Measurements from ENCODE around the gene ALOX5AP.

Gene ALOX5AP

DNA sequence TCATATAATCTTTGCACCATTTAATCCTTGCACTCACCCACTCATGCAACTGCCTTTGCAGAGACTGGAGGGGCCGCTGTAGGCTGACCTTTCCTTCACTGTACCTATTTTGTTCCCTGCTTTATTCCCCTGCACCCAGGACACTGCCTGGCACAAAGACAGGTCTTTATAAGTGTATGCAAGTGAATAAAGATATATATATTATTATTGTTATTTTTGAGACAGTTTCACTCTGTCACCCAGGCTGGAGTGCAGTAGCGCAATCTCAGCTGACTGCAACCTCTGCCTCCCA, 3.8 kb downstream of the ALOX5AP start:
- no peak for DNase-seq
- TF ChIP-seq EZH2 (IDR thresholded peaks at IDR 0.05; ENCODE audit: borderline replicate concordance, low read depth, low read length, severe bottlenecking) (no peak), CTCF (IDR thresholded peaks at IDR 0.05; ENCODE audit: borderline replicate concordance, extremely low read depth, low read length, poor library complexity, severe bottlenecking) (no peak)
- H3K4me2 ChIP-seq (ENCODE audit: insufficient read depth, low read length), result no peak overlapping the region
- H2AFZ ChIP-seq (ENCODE audit: low read depth, low read length), result no peak overlapping the region
- H3K4me3 ChIP-seq (ENCODE audit: low read depth in 1 of 2, low read length in 2 of 2), result no peak overlapping the region
- no peaks in the 10 kb centered on the region for H3K27me3 ChIP-seq (ENCODE audit: insufficient read depth, low read length, poor library complexity)
- H3K9ac ChIP-seq (ENCODE audit: low read depth, low read length), result no peak overlapping the region
- ATAC-seq (ENCODE audit: insufficient read depth, low read depth), result no peak
- H3K79me2 ChIP-seq (ENCODE audit: insufficient read depth, low read length), result no peaks in the 10 kb centered on the region
- H3K9me3 ChIP-seq (ENCODE audit: insufficient read depth, low read length, severe bottlenecking), result no peaks in the 10 kb centered on the region
- no peaks in the 10 kb centered on the region for H3K36me3 ChIP-seq (ENCODE audit: insufficient read depth, low read length)
- no peak overlapping the region for H3K27ac ChIP-seq (ENCODE audit: low read length)
- no peaks in the 10 kb centered on the region for H4K20me1 ChIP-seq (ENCODE audit: insufficient read depth, low read length)
- peaks cover 65% of the 10 kb centered on the region for H3K4me1 ChIP-seq (ENCODE audit: insufficient read depth, low read length)

GRCh38 chr13:30739761-30740642, 4.7 kb downstream of the ALOX5AP start:
- no peaks in the 10 kb centered on the region for H4K20me1 ChIP-seq (ENCODE audit: insufficient read depth, low read length)
- no peak overlapping the region for H3K9ac ChIP-seq (ENCODE audit: low read depth, low read length)
- H3K36me3 ChIP-seq (ENCODE audit: insufficient read depth, low read length), result no peaks in the 10 kb centered on the region; the same call in 1 of the 2 replicates
- H2AFZ ChIP-seq (ENCODE audit: low read depth, low read length), result no peak overlapping the region
- H3K27ac ChIP-seq (ENCODE audit: low read length), result no peak overlapping the region
- no peaks in the 10 kb centered on the region for H3K9me3 ChIP-seq (ENCODE audit: insufficient read depth, low read length, severe bottlenecking)
- TF ChIP-seq EZH2 (IDR thresholded peaks at IDR 0.05; ENCODE audit: borderline replicate concordance, low read depth, low read length, severe bottlenecking), result no peak
- no peak for TF ChIP-seq CTCF (IDR thresholded peaks at IDR 0.05; ENCODE audit: borderline replicate concordance, extremely low read depth, low read length, poor library complexity, severe bottlenecking)
- H3K4me3 ChIP-seq (ENCODE audit: low read depth in 1 of 2, low read length in 2 of 2), result no peak overlapping the region
- ATAC-seq (ENCODE audit: insufficient read depth, low read depth) (no peak), DNase-seq (peak; percentile 17)
- H3K4me2 ChIP-seq (ENCODE audit: insufficient read depth, low read length), result no peak overlapping the region
- no peaks in the 10 kb centered on the region for H3K79me2 ChIP-seq (ENCODE audit: insufficient read depth, low read length)
- no peaks in the 10 kb centered on the region for H3K27me3 ChIP-seq (ENCODE audit: insufficient read depth, low read length, poor library complexity)
- peaks cover 65% of the 10 kb centered on the region for H3K4me1 ChIP-seq (ENCODE audit: insufficient read depth, low read length)

- Histone ChIP-seq H3K36me3 (ENCODE audit: insufficient read depth, low read length) (no peaks in the 10 kb centered on the region; the same call in 1 of the 2 replicates), H3K9ac (ENCODE audit: low read depth, low read length) (no peak overlapping the region), H3K79me2 (ENCODE audit: insufficient read depth, low read length) (no peaks in the 10 kb centered on the region), H3K9me3 (ENCODE audit: insufficient read depth, low read length, severe bottlenecking) (no peaks in the 10 kb centered on the region), H4K20me1 (ENCODE audit: insufficient read depth, low read length) (no peaks in the 10 kb centered on the region), H3K4me1 (ENCODE audit: insufficient read depth, low read length) (peaks cover 36% of the 10 kb centered on the region), H3K27me3 (ENCODE audit: insufficient read depth, low read length, poor library complexity) (no peaks in the 10 kb centered on the region), H2AFZ (ENCODE audit: low read depth, low read length) (no peak overlapping the region), H3K4me2 (ENCODE audit: insufficient read depth, low read length) (no peak overlapping the region), H3K4me3 (ENCODE audit: low read depth in 1 of 2, low read length in 2 of 2) (no peak overlapping the region), H3K27ac (ENCODE audit: low read length) (no peak overlapping the region)
- no peak for TF ChIP-seq CTCF (IDR thresholded peaks at IDR 0.05; ENCODE audit: borderline replicate concordance, extremely low read depth, low read length, poor library complexity, severe bottlenecking)
- no peak for TF ChIP-seq EZH2 (IDR thresholded peaks at IDR 0.05; ENCODE audit: borderline replicate concordance, low read depth, low read length, severe bottlenecking)
- ATAC-seq (ENCODE audit: insufficient read depth, low read depth), result no peak
- no peak for DNase-seq
Observed at GRCh38 chr13:30742901-30743300, 7.6 kb downstream of the ALOX5AP start.
